ENCODE data around the gene BMP10. TPM values are rescaled to one million over a fixed set of nuclear protein-coding genes. Genes with fewer than 3 reads are reported as not detected.

BMP10 gene
- total RNA-seq, 2 donors from 2014 or later: not detected

DNA sequence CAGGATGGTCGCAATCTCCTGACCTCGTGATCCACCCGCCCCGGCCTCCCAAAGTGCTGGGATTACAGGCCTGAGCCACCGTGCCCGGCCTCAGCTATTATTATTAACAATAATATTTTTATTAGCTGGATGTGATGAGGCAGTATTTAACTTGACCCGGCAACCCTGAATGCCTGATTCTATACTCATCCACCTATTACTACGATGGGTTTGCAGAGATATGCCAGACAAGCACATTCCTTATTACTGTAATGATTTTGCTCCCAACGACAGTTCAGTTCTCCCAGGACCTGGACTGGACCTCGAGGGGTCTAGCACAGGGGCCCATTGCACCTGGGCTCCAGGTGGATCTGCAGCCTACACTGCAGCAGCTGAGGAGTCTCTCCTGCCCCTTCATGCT is 32.6 kb downstream of the BMP10 start:
- Histone ChIP-seq H3K27me3 (replicated peaks; ENCODE audit: insufficient read depth) (no peaks in the 10 kb centered on the region), H3K36me3 (no peaks in the 10 kb centered on the region), H3K27ac (no peak overlapping the region), H3K4me1 (ENCODE audit: control insufficient read depth in 1 of 2, low read depth in 2 of 2) (no peaks in the 10 kb centered on the region), H3K9me3 (no peaks in the 10 kb centered on the region), H3K4me3 (no peak overlapping the region)
- TF ChIP-seq, protein P1, sequence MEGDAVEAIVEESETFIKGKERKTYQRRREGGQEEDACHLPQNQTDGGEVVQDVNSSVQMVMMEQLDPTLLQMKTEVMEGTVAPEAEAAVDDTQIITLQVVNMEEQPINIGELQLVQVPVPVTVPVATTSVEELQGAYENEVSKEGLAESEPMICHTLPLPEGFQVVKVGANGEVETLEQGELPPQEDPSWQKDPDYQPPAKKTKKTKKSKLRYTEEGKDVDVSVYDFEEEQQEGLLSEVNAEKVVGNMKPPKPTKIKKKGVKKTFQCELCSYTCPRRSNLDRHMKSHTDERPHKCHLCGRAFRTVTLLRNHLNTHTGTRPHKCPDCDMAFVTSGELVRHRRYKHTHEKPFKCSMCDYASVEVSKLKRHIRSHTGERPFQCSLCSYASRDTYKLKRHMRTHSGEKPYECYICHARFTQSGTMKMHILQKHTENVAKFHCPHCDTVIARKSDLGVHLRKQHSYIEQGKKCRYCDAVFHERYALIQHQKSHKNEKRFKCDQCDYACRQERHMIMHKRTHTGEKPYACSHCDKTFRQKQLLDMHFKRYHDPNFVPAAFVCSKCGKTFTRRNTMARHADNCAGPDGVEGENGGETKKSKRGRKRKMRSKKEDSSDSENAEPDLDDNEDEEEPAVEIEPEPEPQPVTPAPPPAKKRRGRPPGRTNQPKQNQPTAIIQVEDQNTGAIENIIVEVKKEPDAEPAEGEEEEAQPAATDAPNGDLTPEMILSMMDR (IDR thresholded peaks at IDR 0.05): no peak
- ATAC-seq (ENCODE audit: insufficient number of reproducible peaks, low FRiP score, low read depth) (no peak), DNase-seq (ENCODE audit: low spot score) (no peak)

DNA sequence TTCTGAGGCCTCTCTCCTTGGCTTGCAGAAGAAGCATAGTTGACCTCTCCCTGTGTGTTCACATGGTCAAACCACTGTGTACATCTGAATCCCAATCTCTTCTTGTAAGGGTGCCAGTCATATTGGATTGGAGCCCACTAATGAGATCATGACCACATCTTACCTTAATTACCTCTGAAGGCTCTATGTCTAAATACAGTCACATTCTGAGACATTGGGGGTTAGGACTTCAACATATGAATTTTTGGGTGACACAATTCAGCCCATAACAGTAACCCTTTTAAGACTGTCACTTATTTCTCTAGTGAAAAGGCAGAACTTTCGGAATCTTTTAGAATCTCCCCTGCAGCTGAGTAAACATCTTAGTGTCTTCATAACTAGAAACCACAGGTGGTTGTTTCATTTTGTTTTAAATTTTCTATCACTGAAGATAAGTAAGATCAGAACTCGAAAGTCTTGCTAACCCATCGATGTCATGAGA is 33.3 kb downstream of the BMP10 start:
- H3K36me3 ChIP-seq: no peaks in the 10 kb centered on the region
- TF ChIP-seq, protein P1 (IDR thresholded peaks at IDR 0.05): no peak
- no peak overlapping the region for H3K27ac ChIP-seq
- H3K27me3 ChIP-seq (replicated peaks; ENCODE audit: insufficient read depth): no peaks in the 10 kb centered on the region
- no peaks in the 10 kb centered on the region for H3K9me3 ChIP-seq
- no peak overlapping the region for H3K4me3 ChIP-seq
- DNase-seq (ENCODE audit: low spot score) (no peak), ATAC-seq (ENCODE audit: insufficient number of reproducible peaks, low FRiP score, low read depth) (no peak)
- H3K4me1 ChIP-seq (ENCODE audit: control insufficient read depth in 1 of 2, low read depth in 2 of 2): peaks cover 3 to 4% of the 10 kb centered on the region in 2 donors

DNA sequence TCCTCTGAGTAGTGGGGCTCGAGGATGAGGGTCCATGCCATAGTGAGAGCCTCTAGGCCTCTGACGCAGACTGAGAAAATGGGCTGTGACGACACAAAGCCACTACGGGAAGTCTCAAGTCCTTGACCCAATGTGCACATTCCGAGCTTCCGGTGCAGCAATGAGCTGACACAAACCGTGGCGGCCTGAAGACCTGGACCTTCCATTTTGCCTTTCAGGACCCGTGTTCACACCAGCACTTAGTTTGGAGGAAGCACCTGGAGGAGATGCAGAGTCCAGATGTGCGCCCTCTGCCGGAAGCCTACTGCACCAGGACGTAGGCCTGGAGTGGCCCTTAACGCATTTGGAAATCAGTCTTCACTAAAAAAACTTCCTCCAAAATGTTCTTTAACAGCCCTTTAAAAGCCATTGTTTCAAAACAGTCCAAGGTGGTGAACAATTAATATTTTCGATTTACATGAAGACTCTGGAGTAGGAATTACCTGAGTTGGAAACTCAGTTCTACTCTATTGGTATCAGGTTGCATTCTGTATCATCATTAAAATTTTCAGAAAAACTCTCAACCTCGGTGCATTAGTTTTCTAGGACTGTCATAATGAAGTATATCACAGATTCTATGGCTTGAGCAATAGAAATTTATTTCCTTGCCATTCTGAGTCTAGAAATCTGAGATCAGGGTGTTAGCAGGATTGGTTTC is 33.9 kb downstream of the BMP10 start:
- TF ChIP-seq, protein P1 (IDR thresholded peaks at IDR 0.05): peak; percentile 47
- Histone ChIP-seq H3K27me3 (replicated peaks; ENCODE audit: insufficient read depth) (no peaks in the 10 kb centered on the region), H3K36me3 (no peaks in the 10 kb centered on the region), H3K4me1 (ENCODE audit: control insufficient read depth in 1 of 2, low read depth in 2 of 2) (peaks cover 8 to 10% of the 10 kb centered on the region in 2 donors), H3K4me3 (no peak overlapping the region), H3K9me3 (no peaks in the 10 kb centered on the region), H3K27ac (no peak overlapping the region)
- ATAC-seq (ENCODE audit: insufficient number of reproducible peaks, low FRiP score, low read depth): no peak
- no peak for DNase-seq (ENCODE audit: low spot score)

DNA sequence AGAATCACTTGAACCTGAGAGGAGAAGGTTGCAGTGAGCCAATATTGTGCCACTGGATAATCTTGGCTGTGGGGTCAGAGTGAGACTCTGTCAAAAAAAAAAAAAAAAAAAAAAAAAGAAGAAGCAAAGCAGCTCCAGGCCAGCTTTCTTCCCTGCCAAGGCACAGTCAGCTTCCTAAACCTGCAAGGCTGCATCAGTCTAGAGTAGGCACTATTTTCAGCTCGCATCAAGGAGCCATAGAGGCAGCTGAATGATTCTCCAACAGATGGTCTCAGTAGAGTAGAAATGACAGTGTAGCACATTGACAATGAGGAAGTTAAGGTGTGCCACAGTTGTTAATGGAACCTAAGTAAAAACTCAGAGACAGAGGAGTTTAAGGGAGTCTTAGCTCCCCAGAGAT is 35.6 kb downstream of the BMP10 start:
- Histone ChIP-seq H3K27ac (no peak overlapping the region), H3K9me3 (no peaks in the 10 kb centered on the region), H3K4me1 (ENCODE audit: control insufficient read depth in 1 of 2, low read depth in 2 of 2) (peaks cover 21 to 27% of the 10 kb centered on the region in 2 donors), H3K36me3 (no peaks in the 10 kb centered on the region), H3K4me3 (no peak overlapping the region), H3K27me3 (replicated peaks; ENCODE audit: insufficient read depth) (no peaks in the 10 kb centered on the region)
- no peak for ATAC-seq (ENCODE audit: insufficient number of reproducible peaks, low FRiP score, low read depth)
- DNase-seq (ENCODE audit: low spot score): no peak
- TF ChIP-seq, protein P1 (IDR thresholded peaks at IDR 0.05): no peak

DNA sequence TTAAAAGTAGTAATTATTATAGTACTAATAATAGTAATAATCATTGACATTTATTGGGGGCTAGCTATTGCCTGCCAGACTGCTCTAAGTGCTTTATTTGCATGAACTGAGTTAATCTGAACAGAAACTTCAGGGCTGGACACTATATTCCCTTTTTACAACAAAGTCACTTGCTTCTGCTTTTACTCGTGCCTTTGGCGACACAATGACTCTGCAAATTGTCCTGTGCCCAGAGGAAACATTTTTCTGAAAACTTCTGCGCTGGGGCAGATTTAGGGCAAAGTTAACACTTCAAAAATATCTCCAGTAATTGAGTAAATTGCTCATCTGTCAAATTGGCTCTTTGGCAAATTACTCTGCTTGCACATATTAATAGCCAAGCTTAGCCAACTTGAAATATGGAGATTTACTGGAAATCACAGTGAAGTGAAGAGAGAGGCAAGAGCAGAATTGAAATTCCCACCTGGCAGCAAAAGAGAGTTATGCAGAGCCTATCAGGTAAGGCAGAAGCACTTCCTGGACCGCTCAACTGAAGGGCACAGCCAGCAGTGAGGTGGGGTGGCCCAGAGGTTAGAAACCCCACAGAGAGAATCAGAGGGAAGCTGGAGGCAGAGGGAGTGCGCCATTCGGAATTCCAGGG is 36.3 kb downstream of the BMP10 start:
- H3K9me3 ChIP-seq: no peaks in the 10 kb centered on the region
- TF ChIP-seq, protein P1 (IDR thresholded peaks at IDR 0.05): no peak
- peak overlapping the region in 1 of 2 donors; percentile 7 for H3K27ac ChIP-seq
- peaks cover 25 to 33% of the 10 kb centered on the region in 2 donors for H3K4me1 ChIP-seq (ENCODE audit: control insufficient read depth in 1 of 2, low read depth in 2 of 2)
- DNase-seq (ENCODE audit: low spot score): no peak
- ATAC-seq (ENCODE audit: insufficient number of reproducible peaks, low FRiP score, low read depth): no peak
- no peak overlapping the region for H3K4me3 ChIP-seq
- H3K36me3 ChIP-seq: no peaks in the 10 kb centered on the region
- no peaks in the 10 kb centered on the region for H3K27me3 ChIP-seq (replicated peaks; ENCODE audit: insufficient read depth)
